ENCODE data around the gene MYT1.
"Not testable (repeated sequence)": the region's sequence is repeated elsewhere in the genome, so short reads cannot be mapped to it uniquely, and the experiment has no call there.

GRCh38 chr20:64134744-64135143, 29.5 kb upstream of the MYT1 start:
- not testable (repeated sequence) for TF ChIP-seq POLR2A, CTCF (IDR thresholded peaks at IDR 0.05)
